Measurements from ENCODE around the gene ETNK2.

ETNK2 gene

DNA sequence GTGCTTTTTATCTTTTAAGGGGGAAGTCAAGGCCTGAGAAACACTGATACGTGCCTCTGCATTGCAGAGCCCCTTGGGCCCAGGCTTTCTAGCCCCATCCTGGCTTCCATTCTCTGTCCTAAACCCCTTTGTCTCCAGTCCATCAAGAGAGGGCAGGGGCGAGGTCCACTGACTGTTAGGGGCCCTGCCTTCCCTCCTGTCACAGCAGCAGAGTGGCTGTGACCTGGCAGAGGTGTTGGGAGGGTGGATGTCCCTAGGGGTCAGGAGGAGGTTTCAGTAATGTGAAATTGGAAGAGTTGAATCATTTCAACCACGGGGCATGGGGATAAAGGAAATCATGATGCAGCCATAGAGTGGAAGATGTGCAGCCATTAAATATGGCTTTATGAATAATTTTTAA, 54.9 kb downstream of the ETNK2 start:
- TF ChIP-seq, protein P1, sequence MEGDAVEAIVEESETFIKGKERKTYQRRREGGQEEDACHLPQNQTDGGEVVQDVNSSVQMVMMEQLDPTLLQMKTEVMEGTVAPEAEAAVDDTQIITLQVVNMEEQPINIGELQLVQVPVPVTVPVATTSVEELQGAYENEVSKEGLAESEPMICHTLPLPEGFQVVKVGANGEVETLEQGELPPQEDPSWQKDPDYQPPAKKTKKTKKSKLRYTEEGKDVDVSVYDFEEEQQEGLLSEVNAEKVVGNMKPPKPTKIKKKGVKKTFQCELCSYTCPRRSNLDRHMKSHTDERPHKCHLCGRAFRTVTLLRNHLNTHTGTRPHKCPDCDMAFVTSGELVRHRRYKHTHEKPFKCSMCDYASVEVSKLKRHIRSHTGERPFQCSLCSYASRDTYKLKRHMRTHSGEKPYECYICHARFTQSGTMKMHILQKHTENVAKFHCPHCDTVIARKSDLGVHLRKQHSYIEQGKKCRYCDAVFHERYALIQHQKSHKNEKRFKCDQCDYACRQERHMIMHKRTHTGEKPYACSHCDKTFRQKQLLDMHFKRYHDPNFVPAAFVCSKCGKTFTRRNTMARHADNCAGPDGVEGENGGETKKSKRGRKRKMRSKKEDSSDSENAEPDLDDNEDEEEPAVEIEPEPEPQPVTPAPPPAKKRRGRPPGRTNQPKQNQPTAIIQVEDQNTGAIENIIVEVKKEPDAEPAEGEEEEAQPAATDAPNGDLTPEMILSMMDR (IDR thresholded peaks at IDR 0.05; ENCODE audit: insufficient read depth, low read length, poor library complexity, severe bottlenecking): no peak

DNA sequence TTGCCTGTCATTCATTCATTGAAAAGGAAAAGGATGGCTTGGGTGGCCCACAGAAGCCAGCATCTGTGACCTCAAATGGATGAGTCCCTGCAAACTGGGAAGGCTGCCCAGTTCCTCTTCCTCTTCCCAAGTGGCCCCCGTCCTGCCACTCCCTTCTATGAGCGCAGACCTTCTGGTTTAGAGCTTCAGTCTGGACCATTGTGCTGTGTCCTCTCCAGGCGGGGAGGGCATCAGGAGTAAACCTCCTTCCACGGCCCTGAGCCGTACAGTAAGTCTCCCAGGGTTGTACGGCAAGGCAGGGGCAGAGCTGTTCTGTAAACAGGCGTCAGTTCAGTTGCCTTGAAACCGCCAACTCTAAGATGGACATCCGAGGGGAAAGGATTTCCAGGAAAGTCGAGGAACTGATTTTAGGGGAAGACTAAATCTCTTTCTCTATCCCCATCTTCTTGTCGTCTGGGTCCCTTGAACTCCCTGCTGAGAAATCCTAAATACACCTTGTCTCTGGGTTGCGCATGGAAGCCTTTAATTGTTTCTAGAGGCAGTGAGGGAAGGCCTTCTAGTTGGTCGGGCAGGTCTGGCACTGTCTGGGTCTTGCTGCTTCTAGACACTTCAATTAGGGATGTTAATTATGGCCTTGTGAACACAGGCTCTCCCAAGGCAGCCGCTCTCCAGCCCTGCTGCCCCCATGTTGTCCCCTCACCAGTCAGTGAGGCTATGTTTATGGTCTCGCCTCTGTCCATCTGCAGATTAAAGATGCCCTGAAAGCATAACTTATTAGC, 56.8 kb downstream of the ETNK2 start:
- no peak for DNase-seq (ENCODE audit: extremely low read depth, insufficient read length)
- H3K36me3 ChIP-seq (ENCODE audit: control insufficient read depth, insufficient read depth, low read length): no peaks in the 10 kb centered on the region
- H3K27me3 ChIP-seq (replicated peaks; ENCODE audit: control insufficient read depth, insufficient read depth, low read length): no peaks in the 10 kb centered on the region
- no peak overlapping the region for H3K4me3 ChIP-seq (replicated peaks; ENCODE audit: low read depth, low read length)
- TF ChIP-seq, protein P1 (IDR thresholded peaks at IDR 0.05; ENCODE audit: insufficient read depth, low read length, poor library complexity, severe bottlenecking): no peak

More for the DNA sequence above, 54.9 kb downstream of the ETNK2 start:
- H3K27me3 ChIP-seq (replicated peaks; ENCODE audit: control insufficient read depth, insufficient read depth, low read length): no peaks in the 10 kb centered on the region
- DNase-seq (ENCODE audit: extremely low read depth, insufficient read length): no peak
- no peaks in the 10 kb centered on the region for H3K36me3 ChIP-seq (ENCODE audit: control insufficient read depth, insufficient read depth, low read length)
- no peak overlapping the region for H3K4me3 ChIP-seq (replicated peaks; ENCODE audit: low read depth, low read length)

DNA sequence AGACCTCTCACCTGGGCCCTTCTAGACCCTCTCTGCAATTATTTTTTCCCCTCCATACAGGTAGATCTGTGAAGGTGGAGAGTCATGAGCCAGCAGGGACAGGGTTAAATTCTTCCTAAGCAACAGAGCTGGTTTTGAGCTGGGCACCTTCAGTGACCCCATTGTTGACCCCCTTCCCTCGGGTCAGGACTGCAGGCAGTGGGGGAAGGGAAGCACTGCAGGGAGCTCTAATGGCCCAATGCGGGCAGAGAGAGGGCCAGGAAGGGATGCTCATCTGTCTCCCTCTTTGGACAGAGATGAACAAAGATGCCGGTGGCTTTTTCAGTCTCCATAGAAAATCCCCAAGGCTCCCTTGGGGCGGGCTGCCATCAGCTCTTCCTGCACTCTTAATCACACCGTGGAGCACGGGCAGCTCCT, 57.5 kb downstream of the ETNK2 start:
- TF ChIP-seq, protein P1 (IDR thresholded peaks at IDR 0.05; ENCODE audit: insufficient read depth, low read length, poor library complexity, severe bottlenecking): no peak
- no peaks in the 10 kb centered on the region for H3K36me3 ChIP-seq (ENCODE audit: control insufficient read depth, insufficient read depth, low read length)
- H3K4me3 ChIP-seq (replicated peaks; ENCODE audit: low read depth, low read length): no peak overlapping the region
- H3K27me3 ChIP-seq (replicated peaks; ENCODE audit: control insufficient read depth, insufficient read depth, low read length): no peaks in the 10 kb centered on the region
- no peak for DNase-seq (ENCODE audit: extremely low read depth, insufficient read length)

DNA sequence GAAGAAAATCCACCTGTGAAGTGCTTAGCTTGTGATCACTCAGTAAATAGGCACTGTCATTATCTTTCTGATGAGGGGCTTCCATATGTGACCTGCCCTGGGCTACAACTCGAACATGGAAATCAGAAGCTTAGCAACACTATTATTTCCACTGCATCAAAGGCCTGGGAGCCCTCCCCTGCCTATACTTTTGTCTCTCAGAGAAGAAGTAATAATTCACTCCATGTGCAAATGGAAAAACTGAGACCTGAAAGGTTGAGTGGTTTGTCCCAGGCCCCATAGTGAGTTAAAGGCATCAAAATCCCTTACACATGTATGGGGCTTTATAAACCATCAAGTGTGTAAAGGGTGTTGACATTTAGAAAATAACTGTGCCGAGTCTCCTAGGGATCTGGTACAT, 58.1 kb downstream of the ETNK2 start:
- no peak for DNase-seq (ENCODE audit: extremely low read depth, insufficient read length)

DNA sequence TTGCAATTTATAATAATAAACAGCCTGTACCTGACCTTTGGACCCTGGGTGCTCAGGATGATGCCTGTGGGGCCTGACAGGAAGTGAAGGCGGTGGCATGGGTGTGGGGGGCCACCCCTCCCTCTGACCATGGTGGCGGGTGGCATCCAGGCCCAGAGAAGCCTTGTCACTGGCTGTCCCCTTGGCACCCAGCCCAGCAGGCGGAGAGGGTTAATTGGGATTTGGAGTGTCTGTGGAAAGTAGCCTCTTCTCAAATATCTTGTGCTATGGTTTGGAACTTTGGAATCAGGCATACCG, 58.5 kb downstream of the ETNK2 start:
- Histone ChIP-seq H3K27me3 (replicated peaks; ENCODE audit: control insufficient read depth, insufficient read depth, low read length) (no peaks in the 10 kb centered on the region), H3K4me3 (replicated peaks; ENCODE audit: low read depth, low read length) (no peak overlapping the region), H3K36me3 (ENCODE audit: control insufficient read depth, insufficient read depth, low read length) (no peaks in the 10 kb centered on the region)
- no peak for DNase-seq (ENCODE audit: extremely low read depth, insufficient read length)
- TF ChIP-seq, protein P1 (IDR thresholded peaks at IDR 0.05; ENCODE audit: insufficient read depth, low read length, poor library complexity, severe bottlenecking): no peak

More for the DNA sequence above, 58.1 kb downstream of the ETNK2 start:
- TF ChIP-seq, protein P1 (IDR thresholded peaks at IDR 0.05; ENCODE audit: insufficient read depth, low read length, poor library complexity, severe bottlenecking): no peak
- no peaks in the 10 kb centered on the region for H3K36me3 ChIP-seq (ENCODE audit: control insufficient read depth, insufficient read depth, low read length)
- no peak overlapping the region for H3K4me3 ChIP-seq (replicated peaks; ENCODE audit: low read depth, low read length)
- no peaks in the 10 kb centered on the region for H3K27me3 ChIP-seq (replicated peaks; ENCODE audit: control insufficient read depth, insufficient read depth, low read length)

Measured in GM06990 (cell line).